Activated gamma-delta T cell treated with anti-CD3 and anti-CD28 coated beads, Interleukin-2, amount 50 U/mL, for 16 hours (primary cell): ENCODE data around the gene MORN4.
"Not testable (repeated sequence)": the region's sequence is repeated elsewhere in the genome, so short reads cannot be mapped to it uniquely, and the experiment has no call there.

Source experiments
- DNase-seq: peaks from one replicate; pipeline ENCODE4 v3.0.0-alpha.2; 2020; ENCODE audit warnings: low read depth

Gene MORN4

GRCh38 chr10:97640868-97641811 lies 7.8 kb upstream of the MORN4 start:
- DNase-seq = no peak

- peak; percentile 98 for DNase-seq
Observed at GRCh38 chr10:97640174-97640867, 7.0 kb upstream of the MORN4 start, which contains the start of gene PI4K2A. PI4K2A (plus strand) TSS chr10:97640671; CDS start chr10:97640743, 72 bp downstream.

- DNase-seq = not testable (repeated sequence)
Observed at GRCh38 chr10:97639090-97639489, 5.8 kb upstream of the MORN4 start.

- no peak for DNase-seq
Observed at GRCh38 chr10:97635577-97635976, 2.3 kb upstream of the MORN4 start.

GRCh38 chr10:97633921-97634320 lies 621 bp upstream of the MORN4 start:
- DNase-seq = no peak

GRCh38 chr10:97631098-97631497 lies 2.2 kb downstream of the MORN4 start:
- no peak for DNase-seq

GRCh38 chr10:97629289-97629688 lies 4.0 kb downstream of the MORN4 start:
- DNase-seq = no peak

GRCh38 chr10:97628228-97628627 lies 5.1 kb downstream of the MORN4 start:
- DNase-seq = no peak

GRCh38 chr10:97627731-97628130 lies 5.6 kb downstream of the MORN4 start:
- no peak for DNase-seq

GRCh38 chr10:97623277-97623676 lies 10.0 kb downstream of the MORN4 start:
- no peak for DNase-seq

- DNase-seq = no peak
Observed at GRCh38 chr10:97618733-97619132, 14.6 kb downstream of the MORN4 start.

- no peak for DNase-seq
Observed at GRCh38 chr10:97618285-97618684, 15.0 kb downstream of the MORN4 start.

GRCh38 chr10:97612386-97612785 lies 20.9 kb downstream of the MORN4 start:
- DNase-seq = no peak

- no peak for DNase-seq
Observed at GRCh38 chr10:97611473-97611872, 21.8 kb downstream of the MORN4 start.

- no peak for DNase-seq
Observed at GRCh38 chr10:97608991-97609561, 24.2 kb downstream of the MORN4 start.

GRCh38 chr10:97607095-97607636 lies 26.1 kb downstream of the MORN4 start:
- DNase-seq = no peak

GRCh38 chr10:97601268-97602215 lies 31.8 kb downstream of the MORN4 start:
- no peak for DNase-seq

- DNase-seq = no peak
Observed at GRCh38 chr10:97600616-97601015, 32.7 kb downstream of the MORN4 start.

GRCh38 chr10:97599272-97599619 lies 34.1 kb downstream of the MORN4 start:
- DNase-seq = no peak

- no peak for DNase-seq
Observed at GRCh38 chr10:97598407-97599271, 34.7 kb downstream of the MORN4 start.
